T-helper 1 cell (primary cell): ENCODE data around the gene GJA5.

Source experiments
- DNase-seq, 5 donors: peaks; one replicate each; pipeline ENCODE4 v3.0.0-alpha.2; 2012 to 2020

Gene GJA5

DNA sequence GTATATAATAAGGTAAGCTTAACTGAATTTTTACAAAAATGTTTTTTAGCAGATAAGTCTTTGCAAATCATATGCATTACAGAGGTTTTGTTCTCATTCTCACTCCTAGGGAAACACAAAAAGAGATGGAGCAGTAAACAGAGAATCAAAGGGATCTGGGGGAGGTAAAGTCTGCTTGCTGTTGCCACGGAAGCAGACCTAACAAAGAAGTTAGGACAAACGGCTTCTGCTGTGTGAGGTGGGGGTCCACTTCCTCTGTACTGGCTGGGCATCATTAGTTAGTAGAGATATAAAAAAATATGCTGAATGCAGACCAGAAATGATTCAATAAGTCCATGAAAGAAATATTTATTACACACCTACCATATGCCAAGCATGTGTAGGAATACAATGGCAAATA, 34.2 kb downstream of the GJA5 start:
- no peak for DNase-seq

DNA sequence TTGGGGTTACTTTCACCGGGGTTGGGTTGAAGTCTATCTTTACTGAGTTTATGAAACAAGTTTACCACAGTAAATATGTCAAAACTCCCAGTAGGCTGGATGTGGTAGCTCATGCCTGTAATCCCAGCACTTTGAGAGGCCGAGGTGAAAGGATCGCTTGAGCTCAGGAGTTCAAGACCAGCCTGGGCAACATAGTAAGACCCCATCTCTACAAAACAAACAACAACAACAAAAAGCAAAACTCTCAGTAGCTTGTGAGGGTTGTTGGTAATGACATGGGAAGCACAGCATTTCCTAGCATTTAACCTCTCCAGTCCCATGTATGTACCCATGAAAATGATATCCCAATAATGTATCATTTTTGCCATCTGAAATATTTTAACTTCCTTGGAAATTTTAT, 34.7 kb downstream of the GJA5 start:
- no peak for DNase-seq

DNA sequence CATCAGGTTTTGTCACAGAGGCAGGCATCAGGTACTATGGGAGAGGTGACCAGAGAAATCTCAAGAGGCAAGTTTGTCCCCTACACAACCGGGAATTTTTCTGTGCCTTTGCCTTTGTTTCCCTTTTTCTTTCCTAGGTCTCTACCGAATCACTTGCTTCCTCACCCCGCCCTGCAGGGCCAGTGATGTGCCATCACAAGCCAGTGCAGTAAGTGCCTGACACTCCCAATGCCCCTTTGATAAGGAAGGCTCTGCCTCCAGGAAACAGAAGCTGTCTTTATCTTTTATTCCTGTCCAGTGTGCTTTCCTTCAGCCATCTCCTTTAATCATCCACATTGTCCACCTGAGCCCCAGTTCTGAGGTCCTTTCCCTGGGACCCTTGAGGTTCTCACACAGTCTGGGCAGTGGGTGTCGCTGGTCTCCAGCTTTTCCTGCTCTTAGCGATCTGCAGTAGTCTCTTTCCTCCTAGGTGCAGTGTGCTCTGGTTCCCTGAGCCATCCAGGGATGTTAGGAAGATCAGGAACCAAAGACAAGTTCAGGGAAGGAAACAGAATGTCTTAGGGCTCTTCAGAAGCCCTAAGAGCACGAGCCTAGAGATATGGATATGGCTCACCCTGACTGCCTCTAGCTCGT, 36.6 kb downstream of the GJA5 start:
- DNase-seq: peak in 2 of 5 donors; percentile 14 to 19

DNA sequence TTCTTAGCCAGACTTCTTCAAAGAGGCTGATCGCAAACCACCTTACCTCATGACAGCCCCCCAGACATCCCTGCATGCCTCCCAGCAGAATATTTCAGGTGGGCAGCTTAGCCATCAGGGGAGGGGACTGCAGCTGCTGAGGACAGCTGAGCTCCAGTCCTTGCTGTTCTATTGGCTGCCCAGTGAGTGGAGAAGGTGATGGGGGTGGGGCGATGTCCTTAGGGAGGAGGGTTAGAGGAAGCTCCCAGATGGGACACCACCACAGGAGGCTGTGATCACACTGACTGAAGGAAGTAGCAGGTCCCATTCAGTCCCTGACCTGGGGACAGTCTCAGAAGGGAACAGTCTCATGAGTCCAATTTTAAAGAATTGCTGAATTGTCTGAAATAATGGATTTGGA, 38.3 kb downstream of the GJA5 start:
- DNase-seq: no peak

DNA sequence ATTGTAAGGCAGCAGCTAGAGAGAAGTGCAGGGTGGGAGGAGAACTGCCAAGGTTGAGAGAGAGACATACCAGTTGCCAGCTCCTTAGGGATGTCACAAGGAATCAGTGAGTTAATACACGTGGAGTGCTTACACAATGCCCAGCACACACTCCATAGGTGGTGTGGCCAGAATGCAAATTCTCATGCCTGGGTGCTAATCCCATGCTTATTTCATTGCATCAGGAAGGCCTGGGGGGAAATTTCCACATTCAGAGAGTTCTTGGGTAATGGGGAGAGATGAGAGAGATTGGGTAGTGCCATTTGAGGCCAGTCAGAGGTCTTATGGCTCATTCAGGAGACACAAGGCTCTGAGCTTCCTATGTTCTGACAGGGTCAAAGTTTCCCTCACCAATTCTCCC, 38.7 kb downstream of the GJA5 start:
- DNase-seq: no peak

DNA sequence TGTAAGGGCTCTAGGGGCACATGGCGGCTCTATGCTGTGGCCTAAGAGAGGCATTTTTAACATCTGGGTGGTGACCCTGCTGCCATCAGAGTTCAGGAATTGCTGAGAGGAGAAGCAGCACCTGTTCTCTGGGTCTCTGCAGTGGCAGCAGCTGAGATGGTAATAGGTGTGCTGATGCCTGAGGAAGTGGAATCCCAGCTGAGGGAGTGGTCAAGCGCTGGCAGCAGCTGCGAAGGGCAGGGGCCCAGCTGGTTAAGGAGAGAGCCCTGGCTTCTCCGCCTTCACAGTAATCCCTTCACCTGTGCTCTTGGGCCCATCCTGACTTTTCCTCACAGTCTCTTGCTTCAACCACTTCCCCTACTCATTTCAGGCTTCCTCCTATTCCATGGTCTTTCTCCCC, 39.8 kb downstream of the GJA5 start:
- DNase-seq: no peak

- no peak for DNase-seq
These were observed 40.6 kb downstream of the GJA5 start for GRCh38 chr1:147719711-147720225.

DNA sequence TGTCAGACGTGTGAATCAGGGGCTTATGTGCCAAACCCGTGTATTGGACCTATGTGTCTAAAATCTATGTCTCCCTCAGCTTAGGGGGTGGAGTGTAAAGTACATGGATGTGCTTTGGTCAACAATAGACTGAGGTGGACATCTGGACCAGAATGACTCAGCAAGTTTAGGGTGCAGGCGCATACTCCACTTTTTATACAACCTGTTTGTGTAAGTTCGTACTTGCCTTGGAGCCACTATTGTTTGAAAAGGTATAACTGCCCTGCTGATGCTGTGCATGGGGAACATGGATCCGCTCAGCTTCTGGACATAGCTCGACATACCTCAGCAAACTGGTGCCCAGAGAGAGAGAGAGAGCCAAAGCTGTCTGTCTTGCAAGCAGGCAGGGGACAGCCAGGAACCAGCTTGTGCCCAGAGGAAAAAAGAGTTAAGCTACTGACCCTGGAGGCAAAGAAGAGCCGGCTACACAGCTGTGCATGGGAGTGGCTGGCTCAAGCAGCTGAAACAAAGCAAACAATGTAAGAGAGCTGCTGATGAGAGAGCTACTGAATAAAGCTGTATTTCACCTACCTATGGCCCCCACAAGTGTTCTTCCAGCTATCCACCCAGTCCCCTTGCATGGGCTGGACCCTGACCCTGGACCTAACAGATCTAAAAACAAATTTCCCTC, 41.2 kb downstream of the GJA5 start:
- no peak for DNase-seq

- no peak for DNase-seq
These were observed 42.7 kb downstream of the GJA5 start for GRCh38 chr1:147717706-147718097.

GRCh38 chr1:147717051-147717705, 43.2 kb downstream of the GJA5 start:
- no peak for DNase-seq

GRCh38 chr1:147712605-147713004, 47.8 kb downstream of the GJA5 start:
- no peak for DNase-seq
